T-helper 22 cell (primary cell): ENCODE results near the gene GHRH.

Source experiments
- DNase-seq: peaks from one replicate; pipeline ENCODE4 v3.0.0-alpha.2; 2020; ENCODE audit warnings: low read depth

Gene GHRH

GRCh38 chr20:37262505-37262904 lies 891 bp upstream of the GHRH start:
- DNase-seq, result no peak

- no peak for DNase-seq
These were observed 691 bp downstream of the GHRH start for GRCh38 chr20:37260923-37261322.

- no peak for DNase-seq
These were observed 1.7 kb downstream of the GHRH start for GRCh38 chr20:37259865-37260264.

- no peak for DNase-seq
These were observed 2.6 kb downstream of the GHRH start for GRCh38 chr20:37259031-37259430.

GRCh38 chr20:37257988-37258387 lies 3.6 kb downstream of the GHRH start:
- no peak for DNase-seq

GRCh38 chr20:37257530-37257929 lies 4.1 kb downstream of the GHRH start:
- no peak for DNase-seq

- DNase-seq, result no peak
These were observed 5.3 kb downstream of the GHRH start for GRCh38 chr20:37256286-37256685.

- no peak for DNase-seq
These were observed 7.3 kb downstream of the GHRH start for GRCh38 chr20:37254114-37254878.

GRCh38 chr20:37253087-37253486 lies 8.5 kb downstream of the GHRH start:
- no peak for DNase-seq

- no peak for DNase-seq
These were observed 9.7 kb downstream of the GHRH start for GRCh38 chr20:37251825-37252477.

- no peak for DNase-seq
These were observed 12.3 kb downstream of the GHRH start for GRCh38 chr20:37249304-37249703.

GRCh38 chr20:37247547-37247946 lies 14.1 kb downstream of the GHRH start:
- no peak for DNase-seq

GRCh38 chr20:37246736-37247135 lies 14.9 kb downstream of the GHRH start:
- DNase-seq, result no peak

GRCh38 chr20:37245216-37246150 lies 16.1 kb downstream of the GHRH start:
- no peak for DNase-seq

- DNase-seq, result no peak
These were observed 17.0 kb downstream of the GHRH start for GRCh38 chr20:37244572-37244957.

- DNase-seq, result no peak
These were observed 17.6 kb downstream of the GHRH start for GRCh38 chr20:37243937-37244571.

- no peak for DNase-seq
These were observed 18.3 kb downstream of the GHRH start for GRCh38 chr20:37243076-37243936.

GRCh38 chr20:37242503-37242902 lies 19.1 kb downstream of the GHRH start:
- no peak for DNase-seq

GRCh38 chr20:37240337-37241067 lies 21.1 kb downstream of the GHRH start:
- no peak for DNase-seq

GRCh38 chr20:37238935-37239451 lies 22.6 kb downstream of the GHRH start:
- no peak for DNase-seq
